HL-60/S4 (cell line): Measurements from ENCODE around the gene PRAMEF11.

ENCODE experiments used
- in situ Hi-C: fragments of 300-500 bp; cut with MboI; formaldehyde crosslinking; loops from 2 replicates; pipeline ENCODE4 v1.14.3; 2022; ENCODE audit warnings: low sequenced_read_pairs

PRAMEF11 gene

GRCh38 chr1:12774801-12775345, 56.3 kb downstream of the PRAMEF11 start:
- in situ Hi-C loops, result no loop called here
